T47D (cell line): ENCODE measurements around the gene VCP.
"Not testable (repeated sequence)": the region's sequence is repeated elsewhere in the genome, so short reads cannot be mapped to it uniquely, and the experiment has no call there.

Experiments
- DNase-seq, 2 experiments: peaks; one replicate each; pipeline versions ENCODE4 v3.0.0 to v3.0.0-alpha.2; 2011 to 2012; ENCODE audit warnings: low read depth in 1 of 2, low spot score in 1 of 2
- JUND ChIP-seq: IDR thresholded peaks from 2 replicates; pipeline ENCODE4 v1.6.1; 2012; ENCODE audit warnings: low read depth
- in situ Hi-C: cut with HindIII; loops from 2 replicates; pipeline ENCODE4 v1.10.0; 2016; ENCODE audit warnings: low sequenced_read_pairs, low pct_unique_long_range_greater_than_20kb

The VCP gene

DNA sequence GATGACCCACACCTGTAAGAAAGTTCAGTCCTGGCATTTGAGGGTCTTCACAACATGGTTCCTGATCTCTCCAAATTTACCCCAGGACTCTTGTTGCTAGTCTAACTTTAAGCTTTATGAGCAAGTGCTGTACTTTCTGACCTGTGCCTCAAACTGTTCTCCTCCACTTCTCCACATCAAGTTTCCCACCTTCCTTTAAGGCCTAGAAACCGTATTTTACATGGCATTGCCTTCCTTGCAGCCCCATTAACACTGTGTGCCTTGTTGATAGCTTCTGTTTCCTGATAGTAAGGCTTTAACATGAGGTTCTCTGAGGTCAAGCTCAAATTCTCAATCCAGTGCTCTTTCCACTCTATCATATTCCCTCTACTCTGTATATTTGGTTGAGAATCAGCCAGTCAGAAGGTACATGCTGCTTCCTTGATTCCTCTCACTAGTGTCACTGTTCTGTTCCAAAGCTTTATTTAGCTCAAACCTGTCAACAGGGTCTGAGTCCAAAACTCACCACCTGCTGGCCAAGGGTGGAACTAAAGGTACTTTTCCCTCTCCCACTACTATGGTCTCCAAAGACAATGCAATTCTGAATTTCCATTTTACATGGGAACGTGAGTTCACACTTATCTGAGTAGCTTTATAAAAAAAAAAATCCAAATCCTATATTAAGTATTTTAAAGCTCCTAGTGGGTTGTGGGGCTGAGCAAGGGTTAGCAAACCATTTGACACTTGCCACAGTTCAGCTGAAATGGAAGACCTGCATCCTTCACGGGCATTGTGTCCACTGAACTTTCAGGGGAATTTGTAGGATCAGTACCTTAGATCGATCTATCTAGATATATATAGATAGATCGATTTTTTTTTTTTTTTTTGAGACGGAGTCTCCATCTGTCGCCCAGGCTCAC is 21.1 kb downstream of the VCP start:
- no peak for TF ChIP-seq JUND
- in situ Hi-C loops = no loop called here
- peak; percentile 17 to 66 for DNase-seq

DNA sequence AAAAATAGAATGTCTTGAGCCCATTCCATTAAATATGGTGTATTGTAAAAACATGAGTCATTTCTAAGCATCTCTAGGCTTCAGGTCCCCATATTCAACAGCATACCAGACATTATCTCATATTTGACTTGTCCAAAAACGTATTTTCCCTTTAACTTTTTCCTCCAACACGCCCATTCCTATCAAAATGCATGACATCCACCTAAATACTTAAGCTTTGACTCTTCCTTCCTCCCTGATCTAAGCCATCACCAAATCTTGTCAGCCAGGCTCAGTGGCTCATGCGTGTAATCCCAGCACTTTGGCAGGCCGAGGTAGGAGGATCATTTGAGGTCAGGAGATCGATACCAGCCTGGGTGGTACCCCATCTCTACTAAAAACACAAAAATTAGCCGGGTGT is 23.9 kb downstream of the VCP start:
- TF ChIP-seq JUND = no peak
- in situ Hi-C loops = no loop called here
- no peak for DNase-seq

DNA sequence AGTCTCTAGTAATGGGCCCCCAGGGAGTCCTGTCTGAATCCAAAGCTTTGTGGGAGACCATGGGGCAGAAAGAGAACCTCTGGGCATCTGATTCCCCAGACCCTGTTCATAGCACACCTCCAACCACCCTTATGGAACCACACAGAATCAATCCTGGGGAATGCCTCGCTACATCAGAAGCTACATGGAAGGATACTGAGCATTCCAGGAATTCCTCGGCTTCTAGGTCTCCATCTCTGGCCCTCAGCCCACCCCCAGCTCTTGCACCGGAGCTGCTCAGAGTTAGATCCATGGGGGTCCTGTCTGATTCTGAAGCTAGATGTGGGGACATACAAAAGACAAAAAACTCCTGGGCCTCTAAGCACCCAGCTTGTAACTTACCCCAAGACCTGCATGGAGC is 28.4 kb downstream of the VCP start:
- in situ Hi-C loops = no loop called here
- DNase-seq = no peak
- no peak for TF ChIP-seq JUND

DNA sequence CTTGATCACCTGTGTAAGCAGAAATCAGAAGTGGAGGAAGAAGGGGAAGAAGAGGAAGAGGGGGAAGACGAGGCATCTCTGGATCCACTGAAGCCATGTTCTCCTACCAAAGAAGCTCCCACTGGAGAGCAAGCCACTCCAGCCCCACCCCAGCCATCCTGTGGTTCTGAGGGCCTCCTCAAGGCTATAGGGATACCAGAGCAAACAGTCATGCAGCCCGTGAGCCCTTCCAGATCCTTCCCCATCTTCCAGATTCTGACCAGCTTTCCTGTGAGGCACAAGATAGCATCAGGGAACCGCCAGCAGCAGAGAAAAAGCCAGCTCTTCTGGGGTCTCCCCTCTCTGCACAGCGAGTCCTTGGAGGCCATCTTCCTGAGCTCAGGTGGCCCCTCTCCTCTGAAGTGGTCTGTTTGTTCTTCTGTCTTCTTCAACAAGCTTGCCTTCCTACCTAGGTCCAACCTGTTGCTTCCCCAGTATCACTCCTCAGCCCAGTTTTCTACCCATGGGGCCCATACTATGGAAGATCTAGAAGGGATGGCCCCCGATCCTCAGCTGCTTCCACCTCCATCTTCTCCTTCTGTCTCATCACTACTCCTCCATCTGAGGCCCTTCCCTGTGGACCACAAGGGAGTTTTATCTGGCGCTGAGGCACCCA is 29.4 kb downstream of the VCP start:
- in situ Hi-C loops = no loop called here
- no peak for TF ChIP-seq JUND
- DNase-seq = no peak

DNA sequence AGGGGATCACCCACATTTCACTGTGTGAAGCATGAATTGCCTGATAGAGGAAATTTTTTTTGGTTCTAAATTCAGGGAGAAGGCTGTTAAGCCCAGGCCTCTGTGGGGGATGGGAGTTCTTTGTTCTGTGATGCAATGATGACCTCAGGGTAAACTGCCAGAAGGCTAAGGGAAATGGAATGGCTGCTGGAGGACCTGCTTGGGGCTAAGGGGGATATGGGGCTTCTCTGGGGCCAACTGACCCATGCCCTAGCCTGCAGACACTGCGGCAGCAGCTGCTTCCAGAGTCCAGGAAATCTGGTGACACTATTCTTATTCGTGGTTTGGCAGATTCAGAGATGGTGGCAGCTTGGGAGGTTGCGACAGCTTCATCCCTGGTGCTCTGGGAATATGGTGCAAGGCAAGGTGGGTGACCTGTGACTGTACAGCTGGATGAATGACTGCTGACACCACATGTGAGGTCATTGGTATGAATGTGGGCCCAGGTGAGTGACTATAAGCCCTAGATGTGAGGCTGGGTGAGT is 30.3 kb downstream of the VCP start:
- TF ChIP-seq JUND = no peak
- in situ Hi-C loops = no loop called here
- no peak for DNase-seq

DNA sequence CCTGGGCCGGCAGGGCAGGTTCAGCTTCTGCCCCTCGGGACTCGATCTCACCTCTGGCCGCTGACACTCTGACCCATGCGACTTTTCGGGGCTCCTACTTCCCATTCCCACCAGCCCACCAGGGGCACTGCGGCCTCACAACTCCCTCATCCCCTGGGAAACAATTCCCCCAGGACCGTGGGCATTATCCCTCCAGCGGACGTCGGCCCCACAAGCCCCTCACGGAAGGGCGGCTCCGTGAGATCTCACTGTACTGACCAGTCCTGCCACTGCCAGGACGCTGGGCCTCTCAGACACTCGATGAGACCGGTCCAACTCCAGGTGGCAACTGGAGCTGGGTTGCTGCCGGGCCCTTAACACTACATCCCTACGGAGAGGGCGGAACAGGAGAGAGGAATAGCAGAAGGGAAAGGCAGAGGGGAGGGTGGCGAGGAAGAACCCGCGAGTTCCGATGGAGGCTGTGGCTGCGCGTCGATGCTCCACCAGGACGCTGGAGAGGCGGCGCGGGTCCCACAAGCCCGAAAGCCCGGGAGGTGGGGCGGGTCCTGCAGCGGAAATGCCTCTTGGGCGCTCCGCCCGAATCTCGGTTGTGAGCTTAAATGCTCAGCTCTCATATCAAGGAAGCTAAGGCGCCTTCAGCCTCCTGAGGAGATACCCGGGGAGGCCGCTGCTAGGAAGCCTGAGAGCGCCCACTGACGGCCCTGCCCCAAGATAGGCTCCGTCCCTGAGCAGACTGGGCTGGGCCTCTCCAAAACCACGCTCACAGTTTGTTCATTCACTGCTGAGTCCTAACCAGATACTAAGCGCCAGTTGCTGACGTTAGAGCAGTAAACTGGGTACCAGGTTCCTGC is 36.3 kb downstream of the VCP start:
- in situ Hi-C loops = no loop called here
- DNase-seq = no peak
- TF ChIP-seq JUND = no peak

DNA sequence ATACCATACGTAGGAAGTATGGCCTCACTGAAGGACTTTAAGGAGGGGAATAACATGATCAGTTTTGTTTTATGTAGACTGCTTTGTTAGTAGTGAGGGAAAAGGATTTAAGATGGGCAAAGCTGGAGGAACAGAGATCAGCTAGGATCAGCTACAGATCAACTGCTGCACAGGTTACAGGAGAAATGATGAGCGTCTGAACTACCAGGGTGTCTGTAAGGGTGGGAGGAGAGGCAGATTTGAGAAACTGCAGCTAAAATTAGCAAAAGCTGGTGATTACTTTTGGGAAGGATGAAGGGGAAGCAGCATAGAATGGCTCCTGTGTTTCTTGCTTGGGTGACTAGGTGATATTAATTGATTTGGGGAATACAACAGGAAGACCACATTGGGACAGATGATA is 39.3 kb downstream of the VCP start:
- no peak for DNase-seq
- TF ChIP-seq JUND = no peak
- in situ Hi-C loops = no loop called here

DNA sequence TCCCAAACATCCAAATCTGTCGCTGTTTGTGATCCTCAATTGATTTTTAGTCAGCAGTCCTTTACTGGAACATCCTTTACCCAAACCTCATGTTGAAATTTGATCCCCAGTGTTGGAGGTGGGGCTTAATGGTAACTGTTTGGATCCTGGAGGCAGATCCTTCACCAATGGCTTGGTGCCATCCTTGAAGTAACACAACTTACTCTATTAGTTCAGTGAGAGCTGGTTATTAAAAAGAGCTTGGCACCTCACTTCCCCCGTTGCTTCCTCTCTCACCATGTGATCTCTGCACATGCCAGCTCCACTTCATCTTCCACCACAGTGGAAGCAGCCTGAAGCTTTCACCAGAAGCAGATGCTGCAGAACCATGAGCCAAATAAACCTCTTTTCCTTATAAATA is 42.6 kb downstream of the VCP start:
- peak in 1 of 2 experiments; percentile 55 for DNase-seq
- TF ChIP-seq JUND = no peak
- in situ Hi-C loops = no loop called here

DNA sequence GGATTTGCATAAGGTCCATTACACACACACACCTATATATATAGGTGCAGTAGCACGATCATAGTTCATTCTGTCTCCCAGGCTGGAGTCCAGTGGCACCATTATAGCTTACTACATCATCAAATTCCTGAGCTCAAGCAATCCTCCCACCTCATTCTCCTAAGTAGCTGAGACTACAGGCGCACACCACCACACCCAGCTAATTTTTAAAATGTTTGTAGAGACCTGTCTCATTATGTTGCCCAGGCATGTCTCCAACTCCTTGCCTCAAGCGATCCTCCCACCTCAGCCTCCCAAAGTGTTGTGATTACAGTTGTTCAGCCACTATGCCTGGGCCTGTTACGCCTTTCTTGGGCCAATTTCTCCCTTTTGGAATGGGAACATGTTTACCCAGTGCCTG is 43.2 kb downstream of the VCP start:
- no peak for DNase-seq
- TF ChIP-seq JUND = no peak
- in situ Hi-C loops = no loop called here

DNA sequence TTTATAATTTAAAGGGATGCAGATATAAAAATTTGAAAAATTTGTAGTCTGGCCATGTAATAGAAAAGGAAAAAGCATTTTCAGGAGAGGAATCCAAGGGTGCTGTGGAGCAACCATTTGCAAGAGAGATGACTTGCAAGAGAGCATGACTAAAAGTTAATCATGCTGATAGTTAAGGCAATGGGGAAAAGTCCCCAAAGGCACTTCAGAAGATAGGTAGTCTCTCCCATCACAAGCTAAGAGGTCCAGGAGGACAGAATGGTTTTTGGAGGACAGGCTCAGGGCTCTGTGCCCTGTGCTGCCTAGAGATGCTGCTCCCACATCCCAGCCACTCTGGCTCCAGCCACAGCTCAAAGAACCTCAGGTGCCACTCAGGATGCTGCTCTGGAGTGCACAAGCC is 44.1 kb downstream of the VCP start:
- no peak for DNase-seq
- no peak for TF ChIP-seq JUND
- in situ Hi-C loops = no loop called here

DNA sequence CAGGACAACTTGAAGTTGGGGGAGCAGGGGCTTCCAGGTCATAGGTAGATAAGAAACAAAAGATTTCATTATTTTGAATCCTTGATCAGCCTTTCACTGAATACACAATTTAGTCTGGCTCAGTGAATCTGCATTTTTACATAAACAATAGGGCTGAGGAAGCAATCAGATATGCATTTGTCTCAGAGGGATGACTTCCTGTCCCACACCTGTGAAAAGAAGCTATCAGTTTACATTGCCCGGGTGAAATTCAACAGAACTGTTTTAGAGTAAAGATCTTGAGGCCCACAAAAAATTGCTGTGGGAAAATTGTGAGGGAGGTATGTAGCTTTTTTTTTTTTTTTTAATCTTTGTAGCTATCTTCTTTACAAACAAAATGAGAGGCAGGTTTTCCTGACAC is 44.6 kb downstream of the VCP start:
- no peak for TF ChIP-seq JUND
- DNase-seq = no peak
- in situ Hi-C loops = no loop called here

DNA sequence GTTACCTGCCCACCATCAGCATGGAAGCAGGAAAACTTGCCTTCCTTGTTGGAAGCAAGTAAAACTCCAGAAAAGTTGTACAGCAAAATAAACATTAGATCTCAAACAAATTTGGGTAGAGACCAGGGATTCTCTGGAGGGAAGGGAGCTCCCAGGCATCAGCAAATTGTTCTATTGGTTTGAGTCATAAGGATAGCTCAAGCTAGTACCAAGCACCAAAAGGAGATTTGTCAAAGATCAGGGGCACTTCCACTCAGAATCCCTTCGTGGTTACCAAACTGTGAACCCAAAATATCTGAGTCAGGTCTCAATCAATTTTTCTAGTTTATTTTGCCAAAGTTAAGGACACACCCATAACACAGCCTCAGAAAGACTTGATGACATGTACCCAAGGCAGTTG is 45.1 kb downstream of the VCP start:
- no peak for TF ChIP-seq JUND
- DNase-seq = no peak
- in situ Hi-C loops = no loop called here

DNA sequence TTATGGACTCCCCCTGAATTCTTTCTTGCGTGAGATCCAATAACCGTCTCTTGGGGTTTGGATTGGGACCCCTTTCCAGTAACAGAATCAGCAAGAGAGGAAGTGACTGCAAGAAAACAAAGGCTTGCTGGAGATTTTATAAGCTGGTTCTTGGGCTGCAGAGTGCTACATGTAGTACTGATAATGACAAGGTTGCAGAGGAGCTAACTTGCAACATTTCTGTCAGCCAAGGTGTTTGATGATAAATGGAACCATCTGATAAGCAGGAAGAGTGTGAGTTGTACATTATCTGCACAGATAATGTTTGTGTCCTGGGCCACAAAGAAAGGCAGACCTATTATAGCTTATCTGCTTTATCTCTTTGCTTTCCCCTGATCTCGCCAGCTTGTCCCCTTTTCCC is 45.8 kb downstream of the VCP start:
- in situ Hi-C loops = no loop called here
- no peak for TF ChIP-seq JUND
- DNase-seq = no peak

DNA sequence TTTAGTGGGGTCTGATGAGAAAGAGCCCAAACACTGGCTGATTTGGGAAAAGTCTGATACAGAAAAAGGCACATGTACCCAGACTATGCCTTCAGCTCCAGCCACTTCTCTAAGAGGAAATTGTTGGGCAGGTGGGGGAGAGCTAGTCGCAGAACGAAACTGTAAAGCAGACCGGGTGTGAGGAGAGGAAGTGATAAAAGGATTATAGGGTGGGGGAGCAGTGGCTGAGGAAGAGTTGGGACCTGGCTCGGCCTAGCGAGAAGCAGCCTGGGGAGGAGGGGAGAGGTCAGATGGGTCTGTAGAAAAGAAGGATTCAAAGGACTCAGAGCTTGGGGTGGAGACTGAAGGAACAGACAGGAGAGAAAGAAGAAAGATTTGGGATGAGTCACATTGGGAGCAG is 49.0 kb downstream of the VCP start:
- DNase-seq, in situ Hi-C loops: not testable (repeated sequence)
